HG03159 (cell line): ENCODE results near the gene PDCD4.

Experiments used
- ATAC-seq: cut with Tn5 transposase; IDR thresholded peaks from one replicate; pipeline ENCODE4 v1.9.1; 2021; ENCODE audit warnings: mild to moderate bottlenecking, moderate library complexity; ENCODE audit not compliant: unreplicated experiment

The PDCD4 gene

GRCh38 chr10:110918269-110918642 is 46.5 kb downstream of the PDCD4 start:
- no peak for ATAC-seq

GRCh38 chr10:110918643-110919348 is 47.1 kb downstream of the PDCD4 start, which contains the start of gene BBIP1:
BBIP1 (minus strand) TSS chr10:110919180; CDS start chr10:110918157, 1,023 bp downstream.
- peak; percentile 85 for ATAC-seq

- ATAC-seq: peak; percentile 18
Measured at GRCh38 chr10:110919349-110919931, 47.7 kb downstream of the PDCD4 start, which contains the start of gene SHOC2. SHOC2 (plus strand) TSS chr10:110919604; CDS start chr10:110964359, 44,755 bp downstream.

GRCh38 chr10:110919971-110920881 is 48.5 kb downstream of the PDCD4 start:
- ATAC-seq: peak; percentile 31

- no peak for ATAC-seq
Measured at GRCh38 chr10:110923856-110924493, 52.2 kb downstream of the PDCD4 start.

GRCh38 chr10:110927461-110927860 is 55.7 kb downstream of the PDCD4 start:
- no peak for ATAC-seq

GRCh38 chr10:110931769-110932381 is 60.1 kb downstream of the PDCD4 start:
- no peak for ATAC-seq

- no peak for ATAC-seq
Measured at GRCh38 chr10:110932505-110933180, 60.9 kb downstream of the PDCD4 start.

GRCh38 chr10:110936757-110937156 is 65.0 kb downstream of the PDCD4 start:
- ATAC-seq: no peak

- no peak for ATAC-seq
Measured at GRCh38 chr10:110939419-110939818, 67.7 kb downstream of the PDCD4 start.

- ATAC-seq: no peak
Measured at GRCh38 chr10:110944792-110945396, 73.2 kb downstream of the PDCD4 start.

GRCh38 chr10:110946496-110946895 is 74.8 kb downstream of the PDCD4 start:
- no peak for ATAC-seq

GRCh38 chr10:110947061-110947595 is 75.4 kb downstream of the PDCD4 start:
- ATAC-seq: no peak
